ENCODE measurements around the gene IL36RN.

GRCh38 chr2:113009622-113010021 lies 49.4 kb upstream of the IL36RN start:
- TF ChIP-seq CTCF (conservative IDR thresholded peaks at IDR 0.05 in 1 of 2, IDR thresholded peaks at IDR 0.05 in 1 of 2; ENCODE audit: extremely low read depth in 1 of 2, insufficient read depth in 1 of 2, low read depth in 1 of 2, low read length in 2 of 2) (no peak), EZH2 (IDR thresholded peaks at IDR 0.05; ENCODE audit: borderline replicate concordance, low read length) (no peak)

Measured in mammary epithelial cell (primary cell).